ENCODE data around the gene GALNT2. TPM values are rescaled to one million over a fixed set of nuclear protein-coding genes. Genes with fewer than 3 reads are reported as not detected.

The GALNT2 gene
- total and polyA plus RNA-seq, 12 donors: 22.3 to 220 (median 85.7) TPM

GRCh38 chr1:230255991-230256390 lies 189.0 kb downstream of the GALNT2 start:
- Histone ChIP-seq H3K4me1 (replicated peaks in 1 of 2) (no peaks in the 10 kb centered on the region), H3K27me3 (no peaks in the 10 kb centered on the region), H3K4me3 (no peak overlapping the region), H3K27ac (no peak overlapping the region), H3K9me3 (replicated peaks in 1 of 3) (no peaks in the 10 kb centered on the region), H3K36me3 (replicated peaks in 1 of 2) (peaks cover 0 to 32% of the 10 kb centered on the region in 2 donors)
- TF ChIP-seq POLR2A (IDR thresholded peaks at IDR 0.05) (no peak), CTCF (IDR thresholded peaks at IDR 0.05) (no peak)
- peak in 1 of 7 donors; percentile 11 for DNase-seq
- WGBS, 4 donors: 96 to 100% (median 97%) methylated on average over 6 to 10 of the region's 10 CpGs
- intact Hi-C loops (cut with DNase I): no loop called here

GRCh38 chr1:230256896-230257295 lies 189.9 kb downstream of the GALNT2 start:
- intact Hi-C loops (cut with DNase I): no loop called here
- H3K27me3 ChIP-seq: no peaks in the 10 kb centered on the region
- TF ChIP-seq CTCF (IDR thresholded peaks at IDR 0.05) (no peak), POLR2A (IDR thresholded peaks at IDR 0.05) (no peak)
- H3K9me3 ChIP-seq (replicated peaks in 1 of 3): no peaks in the 10 kb centered on the region
- no peak overlapping the region for H3K4me3 ChIP-seq
- DNase-seq: peak in 1 of 7 donors; percentile 9
- no peak overlapping the region for H3K27ac ChIP-seq
- 88 to 96% (median 91%) methylated on average over 6 of the region's 6 CpGs for WGBS, 4 donors
- H3K4me1 ChIP-seq (replicated peaks in 1 of 2): no peaks in the 10 kb centered on the region
- H3K36me3 ChIP-seq (replicated peaks in 1 of 2): peaks cover 0 to 28% of the 10 kb centered on the region in 2 donors

- peaks cover 0 to 48% of the 10 kb centered on the region in 2 donors for H3K36me3 ChIP-seq (replicated peaks in 1 of 2)
- no peak overlapping the region for H3K27ac ChIP-seq
- no peaks in the 10 kb centered on the region for H3K9me3 ChIP-seq (replicated peaks in 1 of 3)
- H3K4me1 ChIP-seq (replicated peaks in 1 of 2): no peaks in the 10 kb centered on the region
- H3K4me3 ChIP-seq: no peak overlapping the region
- TF ChIP-seq CTCF (IDR thresholded peaks at IDR 0.05) (no peak), POLR2A (IDR thresholded peaks at IDR 0.05) (no peak)
- intact Hi-C loops (cut with DNase I): loop anchor here in 1 of 2 donors (10.0 kb wide), 1 partner anchor 45 kb away; no protein-coding TSS in a partner anchor
- no peak for DNase-seq
- H3K27me3 ChIP-seq: no peaks in the 10 kb centered on the region
- WGBS, 4 donors: 84 to 92% (median 87%) methylated on average over 3 of the region's 3 CpGs
Observed at GRCh38 chr1:230259621-230260020, 192.6 kb downstream of the GALNT2 start.

- DNase-seq: no peak
- Histone ChIP-seq H3K4me3 (no peak overlapping the region), H3K9me3 (replicated peaks in 1 of 3) (no peaks in the 10 kb centered on the region), H3K27me3 (no peaks in the 10 kb centered on the region), H3K36me3 (replicated peaks in 1 of 2) (peaks cover 0 to 51% of the 10 kb centered on the region in 2 donors), H3K27ac (no peak overlapping the region), H3K4me1 (replicated peaks in 1 of 2) (no peaks in the 10 kb centered on the region)
- TF ChIP-seq CTCF (IDR thresholded peaks at IDR 0.05): no peak
- no peak for TF ChIP-seq POLR2A (IDR thresholded peaks at IDR 0.05)
- intact Hi-C loops (cut with DNase I): loop anchor here in 1 of 2 donors (10.0 kb wide), 1 partner anchor 46 kb away; no protein-coding TSS in a partner anchor
- WGBS, 4 donors: 76 to 80% (median 78%) methylated on average over 1 of the region's 1 CpG
Observed at GRCh38 chr1:230260831-230261230, 193.8 kb downstream of the GALNT2 start.

Data from adrenal gland (tissue), 12 donors.